IMR-90 (cell line): ENCODE results near the gene L3MBTL4. TPM values are rescaled to one million over a fixed set of nuclear protein-coding genes. Genes with fewer than 3 reads are reported as not detected.
"Not testable (repeated sequence)": the region's sequence is repeated elsewhere in the genome, so short reads cannot be mapped to it uniquely, and the experiment has no call there.

Source experiments
- ATAC-seq: fragments of 200-7000 bp; cut with Tn5 transposase; 2 replicates; pipeline ENCODE4 v1.9.1; 2020; ENCODE audit warnings: low read depth, mild to moderate bottlenecking, moderate library complexity
- BruUV-seq: library from RNA; stranded (reverse); fragments of 400-500 nt; replicated peaks from 2 replicates; lab custom pipeline; 2021; lab: Mats Ljungman, UMichigan
- CTCF ChIA-PET: fragments of 300-600 bp; formaldehyde crosslinking; extraction: SDS; loops from one replicate; lab custom pipeline; 2021; ENCODE audit warnings: antibody characterized with exemption; lab: Yijun Ruan, JAX
- POLR2A ChIA-PET: fragments of 300-600 bp; sonication (Branson Sonifier 250); formaldehyde crosslinking; loops from one replicate; lab custom pipeline; 2022; ENCODE audit warnings: antibody characterized with exemption; ENCODE audit not compliant: unreplicated experiment; lab: Charles Lee
- DNase-seq: peaks from one replicate; pipeline ENCODE4 v3.0.0; 2013
- H2AFZ ChIP-seq: replicated peaks from 2 replicates; pipeline ENCODE3; 2013; ENCODE audit warnings: low read length, mild to moderate bottlenecking; ENCODE audit not compliant: poor library complexity
- H2AK5ac ChIP-seq: 2 replicates; pipeline ENCODE4 v1.6.1; 2013; ENCODE audit warnings: low read depth, low read length, inconsistent platforms
- H2AK9ac ChIP-seq: replicated peaks from 2 replicates; pipeline ENCODE3; 2013; ENCODE audit warnings: mild to moderate bottlenecking, low read depth, low read length, moderate library complexity; ENCODE audit not compliant: poor library complexity
- H2BK120ac ChIP-seq: 2 replicates; pipeline ENCODE4 v1.6.1; 2013; ENCODE audit warnings: low read depth, low read length, inconsistent platforms
- H2BK15ac ChIP-seq: 3 replicates; pipeline ENCODE4 v1.6.1; 2013; ENCODE audit warnings: low read depth, low read length, inconsistent platforms
- H2BK20ac ChIP-seq: 2 replicates; pipeline ENCODE4 v1.6.1; 2013; ENCODE audit warnings: low read depth, mild to moderate bottlenecking, inconsistent platforms, low read length, moderate library complexity
- H2BK5ac ChIP-seq: 2 replicates; pipeline ENCODE4 v1.6.1; 2013; ENCODE audit warnings: mild to moderate bottlenecking, low read depth, low read length, inconsistent platforms; ENCODE audit not compliant: poor library complexity, severe bottlenecking
- H3K14ac ChIP-seq: replicated peaks from 2 replicates; pipeline ENCODE4 v1.6.1; 2013; ENCODE audit warnings: low read depth, low read length, inconsistent platforms
- H3K18ac ChIP-seq: 2 replicates; pipeline ENCODE4 v1.6.1; 2013; ENCODE audit warnings: low read depth, low read length, control low read depth
- H3K23ac ChIP-seq: 2 replicates; pipeline ENCODE4 v1.6.1; 2013; ENCODE audit warnings: low read depth, low read length, inconsistent platforms
- H3K27ac ChIP-seq: 2 replicates; pipeline ENCODE4 v1.5.1; 2013; ENCODE audit warnings: mild to moderate bottlenecking, control low read depth, low read length; ENCODE audit not compliant: insufficient read depth
- H3K27me3 ChIP-seq: 2 replicates; pipeline ENCODE4 v1.6.1; 2013; ENCODE audit warnings: low read length; ENCODE audit not compliant: control insufficient read depth, insufficient read depth
- H3K36me3 ChIP-seq: 2 replicates; pipeline ENCODE4 v1.6.1; 2013; ENCODE audit warnings: low read length, mixed read lengths; ENCODE audit not compliant: control insufficient read depth, insufficient read depth
- H3K4ac ChIP-seq: 2 replicates; pipeline ENCODE4 v1.6.1; 2013; ENCODE audit warnings: low read depth, low read length, inconsistent platforms
- H3K4me1 ChIP-seq: 2 replicates; pipeline ENCODE4 v1.6.1; 2013; ENCODE audit warnings: low read length, mixed read lengths; ENCODE audit not compliant: control insufficient read depth, insufficient read depth
- H3K4me2 ChIP-seq: 2 replicates; pipeline ENCODE4 v1.6.1; 2013; ENCODE audit warnings: low read depth, mild to moderate bottlenecking, control low read depth, low read length, moderate library complexity
- H3K4me3 ChIP-seq: 2 replicates; pipeline ENCODE4 v1.5.1; 2013; ENCODE audit warnings: low read depth, mild to moderate bottlenecking, control low read depth, low read length, moderate library complexity; ENCODE audit not compliant: insufficient read depth
- H3K56ac ChIP-seq: 2 replicates; pipeline ENCODE4 v1.6.1; 2013; ENCODE audit warnings: low read length, inconsistent platforms; ENCODE audit not compliant: insufficient read depth; ENCODE audit errors: extremely low read depth
- H3K79me1 ChIP-seq, 2 experiments: 2 replicates each; pipeline ENCODE4 v1.6.1; 2013; ENCODE audit warnings: low read length in 2 of 2, inconsistent platforms in 1 of 2, low read depth in 1 of 2
- H3K9ac ChIP-seq: 2 replicates; pipeline ENCODE4 v1.6.1; 2013; ENCODE audit warnings: low read depth, low read length, control low read depth
- H3K9me1 ChIP-seq: 2 replicates; pipeline ENCODE4 v1.6.1; 2013; ENCODE audit warnings: low read length, inconsistent platforms; ENCODE audit not compliant: insufficient read depth
- H3K9me3 ChIP-seq: 2 replicates; pipeline ENCODE4 v1.6.1; 2013; ENCODE audit warnings: low read length; ENCODE audit not compliant: control insufficient read depth, insufficient read depth
- H4K20me1 ChIP-seq: 2 replicates; pipeline ENCODE4 v1.6.1; 2013; ENCODE audit warnings: low read length, inconsistent platforms; ENCODE audit not compliant: insufficient read depth
- H4K5ac ChIP-seq: 2 replicates; pipeline ENCODE4 v1.6.1; 2013; ENCODE audit warnings: mild to moderate bottlenecking, low read depth, low read length, control low read depth
- H4K8ac ChIP-seq, 2 experiments: 2 replicates each; pipeline ENCODE4 v1.6.1; 2013; ENCODE audit warnings: low read depth in 2 of 2, low read length in 2 of 2, control low read depth in 1 of 2, inconsistent platforms in 1 of 2
- H4K91ac ChIP-seq: 2 replicates; pipeline ENCODE4 v1.6.1; 2013; ENCODE audit warnings: low read depth, low read length, inconsistent platforms; ENCODE audit not compliant: insufficient read depth
- WGBS, 2 experiments: methylation state at CpG; one replicate each; pipeline versions ENCODE4 v1.1.5 to v1.1.7; 2013; ENCODE audit warnings: missing lambda C conversion rate in 2 of 2; ENCODE audit not compliant: insufficient read length in 1 of 2; ENCODE audit errors: extremely low coverage in 2 of 2; 5-methylcytosine and 5-hydroxymethylcytosine counted together
- dilution Hi-C: fragments of 300-500 bp; cut with HindIII; formaldehyde crosslinking; loops from one replicate; pipeline ENCODE4 v1.14.3; 2018; ENCODE audit warnings: low sequenced_read_pairs; ENCODE audit not compliant: unreplicated experiment
- in situ Hi-C: fragments of 300-500 bp; cut with MboI; formaldehyde crosslinking; loops from 3 replicates; pipeline ENCODE4 v1.14.3; 2019; ENCODE audit warnings: low sequenced_read_pairs, inconsistent platforms, mixed read lengths
- intact Hi-C: fragments of 100-400 bp; cut with micrococcal nuclease; formaldehyde crosslinking; loops from 2 replicates; pipeline ENCODE4 v1.10.0; 2022
- polyA plus RNA-seq, 3 experiments: library from polyadenylated mRNA; depleted of rRNA; stranded (reverse); fragments of >200 nt; gene quantifications; 2 replicates each; pipeline ENCODE4 v1.2.3, GENCODE V29; 2012; ENCODE audit warnings: low replicate concordance in 1 of 3
- total RNA-seq: library from RNA; depleted of rRNA; stranded (reverse); fragments of >200 nt; gene quantifications from 2 replicates; pipeline ENCODE4 v1.2.3, GENCODE V29; 2012

L3MBTL4 gene
- total and polyA plus RNA-seq, 2 of the 4 experiments (the other 2 are of a cell fraction), result under 0.01 to 0.02 TPM

GRCh38 chr18:6377473-6377872 lies 37.2 kb downstream of the L3MBTL4 start:
- not testable (repeated sequence) for H2BK15ac ChIP-seq

More at GRCh38 chr18:6377473-6377872, 37.2 kb downstream of the L3MBTL4 start:
- ATAC-seq, H3K9me1 ChIP-seq, BruUV-seq, in situ Hi-C loops, H2BK120ac ChIP-seq, H3K4me2 ChIP-seq, H2AFZ ChIP-seq, H3K14ac ChIP-seq, H3K27me3 ChIP-seq, H3K4me1 ChIP-seq, H4K91ac ChIP-seq, H3K36me3 ChIP-seq, H3K18ac ChIP-seq, H4K20me1 ChIP-seq, H2AK9ac ChIP-seq, H3K23ac ChIP-seq, H2AK5ac ChIP-seq, CTCF ChIA-PET, intact Hi-C loops, H3K9me3 ChIP-seq, H3K4me3 ChIP-seq, H3K27ac ChIP-seq, dilution Hi-C loops, H3K79me1 ChIP-seq, H4K8ac ChIP-seq, H4K5ac ChIP-seq, H3K4ac ChIP-seq, H3K9ac ChIP-seq, DNase-seq, H2BK20ac ChIP-seq, H2BK5ac ChIP-seq, POLR2A ChIA-PET, H3K56ac ChIP-seq: not testable (repeated sequence)
- WGBS, 2 experiments, result no CpG with 5 or more reads among the region's 2 CpGs
